ENCODE results near the gene CCDC74B.
"Not testable (repeated sequence)": the region's sequence is repeated elsewhere in the genome, so short reads cannot be mapped to it uniquely, and the experiment has no call there.

Gene CCDC74B

DNA sequence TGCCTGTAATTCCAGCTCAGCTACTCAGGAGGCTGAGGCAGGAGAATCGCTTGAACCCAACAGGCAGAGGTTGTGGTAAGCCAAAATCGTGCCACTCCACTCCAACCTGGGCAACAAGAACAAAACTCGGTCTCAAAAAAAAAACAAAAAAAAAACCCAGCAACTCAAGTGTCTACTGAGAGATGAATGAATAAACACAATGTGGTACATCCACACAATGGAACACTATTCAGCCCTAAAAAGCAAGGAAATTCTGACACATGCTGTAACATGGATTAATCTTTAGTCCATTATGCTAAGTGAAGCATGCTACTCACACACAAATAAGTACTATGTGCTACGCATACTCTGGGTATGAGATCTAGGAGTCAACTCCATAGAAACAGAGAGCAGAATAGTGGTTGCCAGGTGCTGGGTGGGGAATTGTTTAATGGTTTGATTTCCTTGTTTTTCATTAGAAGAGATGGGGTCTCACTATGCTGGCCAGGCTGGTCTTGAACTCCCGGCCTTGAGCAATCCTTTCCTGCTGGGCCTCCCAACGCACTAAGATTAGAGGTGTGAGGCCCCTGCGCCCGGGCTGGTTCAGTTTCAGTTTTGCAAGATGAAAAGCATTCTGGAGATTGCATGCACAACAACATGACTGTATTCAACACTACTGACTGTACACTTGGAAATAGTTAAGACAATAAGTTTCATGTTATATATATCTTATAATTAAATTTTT, 20.5 kb upstream of the CCDC74B start:
- no peak for FAIRE-seq

DNA sequence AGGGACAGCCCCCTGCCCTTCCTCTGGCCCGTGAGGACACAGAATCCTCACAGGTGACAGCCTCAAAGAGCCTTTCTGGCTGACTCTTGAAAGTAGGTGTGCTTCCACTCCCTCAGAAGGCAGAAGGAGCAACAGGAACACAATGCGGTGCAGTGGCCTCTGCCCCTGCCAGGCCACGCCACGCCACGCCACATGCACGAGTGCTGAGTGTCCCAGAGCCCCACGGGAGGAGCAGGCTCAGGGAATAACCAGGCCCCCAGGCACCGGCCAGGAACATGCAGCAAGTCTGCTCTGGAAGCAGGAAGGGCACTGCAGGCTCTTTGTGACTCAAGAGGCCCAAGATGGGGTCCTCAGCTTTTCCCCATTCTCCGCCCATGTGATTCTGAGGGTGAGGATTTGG, 18.1 kb upstream of the CCDC74B start:
- no peak for FAIRE-seq

DNA sequence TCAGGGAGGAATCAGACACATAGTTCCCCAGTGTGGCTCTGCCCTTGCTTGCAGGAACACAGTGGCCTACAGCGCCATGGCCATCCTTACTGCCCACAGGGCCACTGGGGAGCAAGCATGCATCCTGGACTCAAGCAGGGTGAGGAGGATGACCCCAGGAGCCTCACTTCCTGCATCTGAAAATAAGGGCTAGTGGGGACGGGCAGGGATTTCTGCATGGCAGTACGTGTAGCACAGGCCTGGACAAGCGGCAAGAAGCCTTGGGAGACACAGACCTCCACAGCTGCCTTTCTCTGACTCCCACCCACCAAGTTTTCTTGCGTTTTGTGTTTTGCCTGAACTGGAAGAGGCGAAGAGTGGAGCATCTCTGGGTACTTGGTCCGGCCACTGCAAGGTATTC, 17.6 kb upstream of the CCDC74B start:
- not testable (repeated sequence) for FAIRE-seq

DNA sequence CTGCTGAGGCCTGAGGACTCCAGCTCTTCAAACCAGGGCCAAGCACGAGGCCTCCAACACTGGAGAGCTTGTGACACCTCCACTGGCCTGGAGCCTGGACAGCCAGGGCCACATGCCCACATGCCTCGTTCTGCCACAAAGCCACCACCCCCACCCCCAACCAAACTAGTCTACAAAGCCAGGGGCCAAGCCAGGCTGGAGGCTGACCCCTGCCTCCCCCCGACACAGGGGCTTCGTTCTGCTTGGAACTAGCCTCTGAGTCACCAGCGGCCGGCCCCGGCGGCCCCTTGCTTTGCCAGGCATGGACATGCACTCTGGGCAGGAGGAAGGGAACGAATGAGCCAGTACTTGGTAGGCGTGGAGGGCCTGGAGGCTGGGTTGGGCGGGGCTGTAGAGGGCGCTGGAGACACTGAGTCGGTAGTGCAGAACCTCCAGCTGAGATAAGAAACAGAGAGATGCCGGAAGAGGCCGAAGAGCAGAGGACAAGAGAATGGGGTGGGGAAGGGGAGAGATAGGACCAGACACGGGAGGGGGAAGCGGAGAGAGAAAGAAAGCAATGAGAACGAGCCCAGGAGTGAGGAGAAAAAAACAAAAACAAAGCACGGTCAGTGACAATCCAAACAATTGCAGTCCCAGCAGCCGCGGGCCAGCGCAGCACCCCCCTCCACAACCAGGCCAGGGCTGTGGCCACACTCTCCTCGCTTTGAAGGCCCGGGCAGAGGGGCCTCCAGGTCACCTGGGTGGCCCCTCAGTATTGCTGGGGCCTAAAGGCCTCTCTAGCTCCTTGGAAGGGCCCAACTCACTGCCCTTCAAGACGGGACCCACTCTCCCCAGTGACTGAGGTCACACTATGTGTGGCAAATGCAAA, 16.2 kb upstream of the CCDC74B start:
- not testable (repeated sequence) for FAIRE-seq

DNA sequence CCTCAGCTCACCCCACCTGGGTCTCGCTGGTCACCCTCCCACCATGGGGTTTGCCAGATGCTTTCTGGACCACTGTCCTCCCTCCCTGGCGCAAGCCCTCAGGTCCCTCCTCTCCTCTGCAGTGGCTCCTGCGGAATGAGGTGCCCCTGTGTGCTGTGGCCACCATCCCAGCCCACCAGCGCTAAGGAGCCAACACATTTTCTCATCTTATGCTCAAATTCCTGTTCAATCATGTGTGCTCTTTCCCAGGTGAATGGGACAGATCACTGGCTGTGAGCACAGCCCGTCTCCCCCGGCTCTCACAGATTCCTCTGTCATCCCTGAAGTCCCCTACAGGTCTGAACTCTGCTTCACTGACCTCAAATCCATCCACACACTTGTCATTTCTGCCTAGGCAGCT, 15.2 kb upstream of the CCDC74B start:
- no peak for FAIRE-seq

DNA sequence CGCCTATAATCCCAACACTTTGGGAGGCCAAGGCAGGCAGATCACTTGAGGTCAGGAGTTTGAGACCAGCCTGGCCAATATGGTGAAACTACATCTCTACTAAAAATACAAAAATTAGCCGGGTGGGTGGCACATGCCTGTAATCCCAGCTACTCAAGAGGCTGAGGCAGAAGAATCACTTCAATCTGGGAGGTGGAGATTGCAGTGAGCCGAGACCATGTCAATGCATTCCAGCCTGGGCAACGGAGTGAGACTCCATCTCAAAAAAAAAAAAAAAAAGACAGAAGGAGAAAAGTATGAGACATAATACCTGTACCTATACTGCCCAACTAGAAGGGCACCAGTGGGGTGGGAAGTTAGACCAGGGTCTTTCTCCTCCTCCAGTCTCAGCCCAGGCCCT, 14.5 kb upstream of the CCDC74B start:
- not testable (repeated sequence) for FAIRE-seq

DNA sequence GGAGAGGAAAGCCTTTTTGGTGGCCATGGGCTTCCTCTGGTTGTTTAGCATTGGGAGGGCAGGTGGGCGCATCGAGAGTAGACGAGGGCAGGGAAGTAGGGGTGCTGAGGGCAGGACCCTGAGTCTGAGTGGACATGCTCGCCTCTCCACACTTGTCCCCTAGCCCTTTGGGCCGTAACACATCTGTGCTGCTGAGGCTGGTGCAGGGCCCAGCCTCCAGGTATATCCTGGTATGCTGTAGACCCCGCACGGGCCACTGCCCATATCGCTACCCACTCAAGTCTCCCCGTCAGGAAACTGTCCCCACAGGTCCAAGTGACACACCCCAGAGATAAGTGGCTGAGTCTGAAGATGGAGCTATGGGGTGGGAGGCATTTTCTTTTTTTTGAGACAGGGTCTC, 13.7 kb upstream of the CCDC74B start:
- FAIRE-seq = no peak

DNA sequence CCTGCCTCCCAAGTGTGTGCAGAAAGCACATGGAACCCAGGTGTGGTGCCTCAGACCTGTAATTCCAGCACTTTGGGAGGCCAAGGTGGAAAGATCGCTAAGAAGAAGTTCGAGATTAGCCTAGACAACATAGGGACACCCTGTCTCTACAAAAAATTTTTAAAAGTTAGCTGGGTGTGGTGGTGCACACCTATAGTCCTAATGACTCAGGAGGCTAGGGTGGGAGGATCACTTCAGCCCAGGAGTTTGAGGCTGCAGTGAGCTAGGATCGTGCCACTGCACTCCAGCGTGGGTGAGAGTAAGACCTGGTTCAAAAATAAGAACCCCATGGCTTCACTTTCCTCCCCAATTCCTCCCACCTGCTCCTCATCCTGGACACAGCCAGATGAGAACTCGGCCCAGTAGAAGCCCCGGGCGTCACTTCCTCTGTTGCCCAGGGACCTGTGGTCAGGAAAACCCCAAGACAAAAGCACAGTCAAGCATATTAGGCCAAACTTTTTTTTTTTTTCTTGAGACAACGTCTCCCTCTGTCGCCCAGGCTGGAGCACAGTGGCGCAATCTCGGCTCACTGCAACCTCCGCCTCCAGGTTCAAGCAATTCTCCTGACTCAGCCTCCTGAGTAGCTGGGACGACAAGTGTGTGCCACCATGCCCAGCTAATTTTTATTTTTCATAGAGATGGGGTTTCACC, 13.1 kb upstream of the CCDC74B start:
- FAIRE-seq = not testable (repeated sequence)

DNA sequence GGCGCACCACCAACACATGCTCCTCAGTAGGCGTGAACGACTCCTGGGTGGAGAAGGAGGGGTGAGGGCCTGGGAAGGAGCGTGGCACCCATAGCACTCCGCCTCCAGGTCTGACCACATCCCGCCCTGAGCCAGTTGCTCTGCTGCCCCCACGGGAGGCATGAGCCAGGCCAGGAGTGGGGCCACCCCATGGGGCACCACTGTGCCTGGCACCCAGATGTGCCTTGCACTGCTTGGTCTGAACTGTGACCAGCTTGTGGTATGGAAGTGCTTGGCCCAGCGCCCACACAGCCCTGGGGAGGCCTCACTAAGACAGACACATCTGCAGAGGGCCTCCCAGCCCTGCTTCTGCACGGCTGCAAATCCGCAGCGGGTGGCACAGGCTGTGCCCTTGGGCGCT, 12.4 kb upstream of the CCDC74B start:
- not testable (repeated sequence) for FAIRE-seq

DNA sequence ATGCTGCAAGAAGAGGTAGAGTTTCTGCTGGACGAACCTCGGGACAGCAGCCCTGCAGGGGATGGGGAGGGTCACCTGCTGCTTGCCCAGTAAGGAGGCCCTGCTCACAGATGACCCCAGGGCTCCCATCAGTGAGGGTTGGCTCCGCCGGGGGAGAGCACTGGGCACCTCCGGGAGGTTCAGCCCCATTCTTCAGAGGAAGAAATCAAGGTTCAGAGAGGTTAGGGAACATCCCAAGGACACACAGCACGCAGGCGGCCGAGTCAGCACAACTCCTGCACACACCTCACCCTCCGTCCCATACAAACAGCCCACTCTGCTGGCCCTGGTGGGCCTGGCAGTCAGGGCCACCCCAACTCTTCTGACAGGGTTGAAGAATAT, 11.7 kb upstream of the CCDC74B start:
- no peak for FAIRE-seq

DNA sequence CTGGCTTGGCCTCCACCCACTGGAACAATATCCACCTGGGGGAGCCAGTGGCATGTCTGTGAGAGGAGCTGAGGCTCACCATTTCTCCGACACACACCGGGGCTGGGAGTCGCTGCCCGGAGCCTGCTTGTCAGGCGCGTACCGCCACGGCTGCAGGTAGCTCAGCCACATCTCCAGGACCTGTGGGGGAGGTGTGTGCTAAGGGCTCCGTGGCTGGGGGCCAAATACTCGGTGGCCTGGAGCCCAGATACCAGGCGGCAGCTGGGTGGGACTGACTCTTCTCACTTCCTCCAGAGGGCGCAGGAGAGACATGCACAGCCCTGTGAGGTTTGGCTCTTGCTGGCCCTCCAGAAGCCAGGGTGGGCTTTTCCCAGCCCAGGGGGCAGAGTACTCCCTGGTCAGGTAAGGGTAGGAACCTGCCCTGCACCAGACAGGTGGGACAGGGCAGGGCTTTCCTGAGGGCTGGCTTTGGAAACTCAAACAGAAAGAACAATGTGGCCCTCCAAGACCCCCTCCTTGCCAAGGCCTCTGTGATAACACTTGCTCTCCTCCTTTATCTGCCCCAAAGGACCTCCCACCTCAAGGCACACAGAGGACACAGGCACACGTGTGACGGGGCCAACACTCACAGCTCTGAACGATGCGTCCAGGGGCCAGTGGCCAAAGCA, 11.2 kb upstream of the CCDC74B start:
- FAIRE-seq = not testable (repeated sequence)

DNA sequence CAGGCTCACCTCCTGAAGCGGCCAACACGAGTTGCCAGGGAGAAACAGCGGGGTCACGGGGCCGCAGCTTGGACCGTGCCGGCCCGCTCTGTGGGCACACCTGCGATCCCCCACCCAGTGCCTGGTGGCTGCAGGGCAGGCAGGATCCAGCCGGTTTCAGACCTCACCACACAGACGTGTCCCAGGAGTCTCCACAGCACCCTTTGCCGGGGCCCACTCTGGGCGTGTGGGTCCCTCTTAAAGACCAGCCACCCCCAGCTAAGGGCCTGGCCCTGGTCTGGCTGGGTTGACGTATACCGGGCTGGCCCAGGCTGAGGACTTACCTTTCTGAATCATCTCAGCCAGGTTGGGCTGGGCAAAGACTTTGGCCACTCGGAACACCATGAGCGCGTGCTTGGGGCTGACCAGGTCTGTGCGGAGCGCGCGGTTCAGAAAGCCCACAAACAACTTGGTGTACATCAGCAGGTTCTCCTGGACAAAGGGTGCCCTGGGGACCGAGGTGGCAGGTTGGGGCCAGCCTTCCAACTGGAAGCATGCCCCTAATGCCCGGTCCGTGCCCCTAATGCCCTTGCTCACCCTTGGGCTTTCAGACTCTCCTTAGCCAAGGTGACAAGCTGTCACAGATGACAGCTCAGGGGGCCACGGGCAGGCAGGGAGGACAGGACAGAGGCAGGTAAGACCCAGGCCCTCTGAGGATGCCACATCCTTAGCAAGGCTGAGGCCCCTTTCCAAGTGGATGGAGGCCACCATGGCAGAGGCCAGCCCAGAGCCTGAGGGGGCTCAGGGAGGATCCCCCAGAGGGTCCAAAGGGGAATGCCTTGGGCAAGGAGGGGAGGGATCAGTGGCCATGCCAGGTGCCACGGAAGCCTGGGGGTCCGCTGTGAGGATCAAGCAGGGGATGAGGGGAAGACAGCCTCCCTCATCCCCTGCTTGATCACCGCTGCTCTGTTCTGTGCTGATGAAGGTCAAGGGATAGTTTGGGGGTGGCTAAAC, 10.2 kb upstream of the CCDC74B start:
- no peak for FAIRE-seq

DNA sequence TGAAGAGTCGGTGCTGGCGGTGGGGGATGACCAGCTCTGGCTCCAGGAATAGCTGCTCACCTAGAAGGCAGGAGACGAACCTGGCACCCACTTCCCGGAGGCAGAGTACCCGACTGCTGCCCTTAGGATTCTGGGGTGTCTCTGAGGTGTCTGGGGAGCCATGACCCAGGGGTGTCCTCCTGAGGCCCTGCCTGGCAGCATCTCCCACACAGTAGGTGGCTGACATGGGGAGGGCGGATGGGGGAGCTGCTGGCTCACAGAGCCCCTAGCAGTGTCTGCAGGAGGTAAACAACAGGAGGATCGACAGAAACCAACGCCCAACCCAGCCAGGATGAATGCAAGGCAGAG, 9.5 kb upstream of the CCDC74B start:
- not testable (repeated sequence) for FAIRE-seq

DNA sequence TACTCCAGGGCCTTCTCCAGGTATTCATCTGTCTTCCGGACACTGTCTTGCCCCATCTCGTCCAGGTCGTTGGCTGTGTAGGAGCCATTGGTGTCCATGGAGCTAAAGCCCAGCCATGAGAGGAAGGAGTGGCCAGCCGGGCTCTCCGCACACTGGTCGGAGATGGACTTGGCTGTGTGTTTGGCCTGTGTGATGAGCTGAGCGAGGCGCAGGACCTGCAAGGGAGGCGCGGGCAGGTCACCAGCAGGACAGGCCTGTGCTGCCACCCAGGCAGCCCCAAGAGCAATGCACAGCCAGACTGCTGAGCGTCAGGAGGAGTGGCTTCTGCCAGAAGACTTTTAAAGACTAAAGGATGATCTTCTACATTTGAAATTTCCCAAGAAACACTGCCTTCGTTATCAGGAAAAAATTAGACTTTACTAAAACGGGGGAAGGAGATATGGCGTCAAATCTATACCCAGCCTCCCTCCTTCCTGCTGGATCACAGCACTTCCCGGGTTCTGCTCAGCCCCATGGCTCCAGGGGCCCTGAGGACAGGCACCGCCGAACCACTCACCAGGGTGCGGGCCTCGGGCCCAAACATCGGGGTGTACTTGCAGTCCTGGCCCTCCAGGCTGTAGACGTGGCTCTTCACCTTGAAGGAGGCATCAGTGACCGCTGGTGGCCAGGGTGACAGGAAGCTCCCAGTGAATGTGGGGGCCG, 9.0 kb upstream of the CCDC74B start:
- FAIRE-seq = not testable (repeated sequence)

DNA sequence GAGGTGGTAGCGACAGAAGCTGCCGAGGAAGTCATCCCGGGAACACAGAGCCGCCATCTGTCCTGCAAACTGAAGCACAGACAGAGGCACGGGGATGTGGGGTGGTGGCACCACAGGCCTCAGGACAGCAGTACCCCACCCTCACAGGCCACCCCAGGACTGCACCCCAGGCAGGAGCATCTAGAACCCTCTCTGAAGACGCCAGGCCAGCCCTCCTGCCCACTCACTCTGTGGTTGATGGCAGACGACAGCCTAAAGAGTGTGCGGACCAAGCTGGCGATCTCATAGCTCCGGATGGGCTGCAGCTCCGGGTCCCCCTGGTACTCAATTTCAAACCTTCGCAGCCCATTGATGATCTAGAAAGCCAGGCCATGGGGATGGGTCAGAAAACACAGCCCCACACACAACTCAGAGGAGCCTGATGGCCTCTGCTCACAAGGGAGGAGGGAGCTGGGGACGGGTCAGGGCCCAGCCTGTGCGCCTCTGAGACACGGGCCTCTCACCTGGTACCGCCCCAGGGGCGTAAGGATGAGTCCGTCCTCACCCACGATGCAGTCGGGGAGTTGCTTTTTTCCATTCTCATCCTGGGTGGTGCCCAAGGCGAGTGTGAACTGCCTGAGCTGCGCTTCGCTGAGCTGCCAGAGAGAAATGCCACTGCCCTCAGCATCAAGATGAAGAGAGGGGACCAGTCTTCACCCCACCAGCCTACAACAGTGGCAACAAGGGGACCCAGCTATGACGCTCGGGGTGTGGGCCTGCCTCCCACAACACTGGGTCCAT, 8.1 kb upstream of the CCDC74B start:
- no peak for FAIRE-seq

DNA sequence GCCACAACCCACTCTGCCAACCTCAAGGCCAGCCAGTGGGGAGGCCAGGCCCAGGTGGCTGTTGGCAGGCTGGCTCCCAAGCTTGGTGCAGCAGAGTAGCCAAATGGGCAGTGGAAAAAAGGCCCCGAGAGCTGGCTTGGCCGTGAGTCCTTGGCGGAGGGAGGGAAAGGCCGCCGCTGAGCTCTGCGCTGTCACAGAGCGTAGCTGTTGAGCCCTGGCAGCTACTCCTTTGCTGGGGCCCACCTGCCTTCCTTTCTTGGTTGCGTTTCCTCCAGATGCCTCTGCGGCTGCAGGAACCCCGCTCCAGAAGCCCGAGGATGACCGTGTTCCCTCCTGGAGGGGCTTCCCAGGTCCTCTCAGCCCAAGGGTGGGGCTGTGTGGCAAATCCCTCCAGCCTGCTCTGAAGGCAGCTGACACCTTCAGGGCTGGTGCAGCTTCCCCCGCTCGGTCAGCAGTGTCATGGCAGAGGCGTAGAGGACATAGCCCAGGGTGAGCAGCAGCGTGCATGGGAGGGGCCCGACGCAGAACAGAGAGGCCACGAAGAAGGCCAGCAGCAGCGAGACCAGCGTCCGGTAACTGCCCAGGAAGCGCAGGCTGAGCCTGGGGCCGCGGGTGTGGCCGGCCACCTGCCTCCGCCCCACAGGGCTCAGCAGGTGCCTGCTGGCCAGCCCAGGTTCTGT, 7.4 kb upstream of the CCDC74B start:
- FAIRE-seq = not testable (repeated sequence)

DNA sequence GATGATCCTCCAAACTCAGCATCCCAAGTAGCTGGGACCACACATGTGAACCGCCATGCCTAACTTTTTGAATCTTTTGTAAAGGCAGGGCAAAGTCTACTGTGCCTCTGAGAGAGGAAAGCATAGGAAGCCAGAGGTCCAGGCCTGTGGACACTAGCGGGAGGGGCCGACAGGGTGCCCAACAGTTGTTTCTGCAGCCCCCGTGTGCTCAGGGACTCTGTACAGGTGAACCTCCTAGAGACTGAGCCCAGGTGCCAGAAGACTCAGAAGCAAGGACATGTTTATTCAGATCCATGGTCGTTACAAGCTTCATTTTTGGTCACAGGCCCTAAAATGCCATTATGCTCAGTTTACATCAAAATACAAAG, 6.2 kb upstream of the CCDC74B start:
- not testable (repeated sequence) for FAIRE-seq

DNA sequence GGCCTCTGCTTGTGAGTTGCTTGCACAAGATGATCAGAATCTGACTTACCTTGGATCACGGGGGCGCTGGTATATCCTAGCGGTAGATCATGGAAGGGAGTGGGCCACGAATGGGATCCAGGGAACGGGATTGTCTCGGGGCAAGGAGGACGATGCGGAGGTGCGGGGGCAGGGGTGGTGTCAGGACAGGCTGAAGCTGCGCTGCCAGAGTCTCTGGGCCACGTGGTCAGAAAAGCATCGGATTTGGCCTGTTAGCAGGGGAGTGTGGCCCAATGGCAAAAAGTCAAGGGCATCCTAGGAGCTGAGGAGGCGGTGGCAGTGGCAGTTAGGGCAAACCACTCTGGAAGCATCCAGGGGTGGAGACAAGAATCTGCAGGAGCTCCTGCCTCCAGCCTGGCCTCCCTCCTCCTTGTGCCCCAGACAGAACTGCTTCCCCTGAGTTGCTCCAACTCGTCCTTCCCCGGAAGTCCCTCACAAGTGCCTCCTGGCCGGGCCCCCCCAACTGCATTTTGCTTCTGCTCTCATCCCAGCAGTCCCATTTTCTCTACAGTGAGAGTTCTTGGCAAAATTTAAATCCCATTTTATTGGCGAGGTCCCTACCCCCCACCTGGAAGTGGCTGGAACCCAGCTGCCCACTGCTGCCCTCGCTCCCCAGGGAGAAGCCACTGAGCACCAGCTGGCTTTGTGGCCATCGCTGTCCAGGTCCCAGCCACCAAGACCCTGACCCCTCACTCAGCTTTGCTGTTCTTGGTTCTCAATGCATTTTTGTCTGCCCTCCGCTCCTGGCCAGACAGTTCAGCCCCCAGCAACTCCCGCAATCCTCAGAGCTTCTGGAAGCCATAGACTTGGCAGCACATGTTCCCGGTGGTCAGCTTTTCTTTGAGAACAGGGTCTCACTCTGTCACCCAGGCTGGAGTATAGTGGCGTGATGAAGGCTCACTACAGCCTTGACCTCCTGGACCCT, 5.6 kb upstream of the CCDC74B start:
- no peak for FAIRE-seq

All from endometrium (tissue), 2 donors.